T1000 (cell line): ENCODE data around the gene TMEM82.

Source experiments
- DNase-seq: peaks from one replicate; lab custom pipeline; 2025; ENCODE audit warnings: mixed read lengths; lab: John Stamatoyannopoulos, UW

The TMEM82 gene

GRCh38 chr1:15736038-15736891 lies 6.0 kb upstream of the TMEM82 start, which contains the start of gene SLC25A34:
Gene SLC25A34, plus strand, starts transcription at chr1:15736258. Its CDS starts 228 bp downstream, at chr1:15736486.
- no peak for DNase-seq

GRCh38 chr1:15736892-15737261 lies 5.4 kb upstream of the TMEM82 start:
- no peak for DNase-seq

GRCh38 chr1:15737324-15738319 lies 4.7 kb upstream of the TMEM82 start:
- DNase-seq = no peak

DNA sequence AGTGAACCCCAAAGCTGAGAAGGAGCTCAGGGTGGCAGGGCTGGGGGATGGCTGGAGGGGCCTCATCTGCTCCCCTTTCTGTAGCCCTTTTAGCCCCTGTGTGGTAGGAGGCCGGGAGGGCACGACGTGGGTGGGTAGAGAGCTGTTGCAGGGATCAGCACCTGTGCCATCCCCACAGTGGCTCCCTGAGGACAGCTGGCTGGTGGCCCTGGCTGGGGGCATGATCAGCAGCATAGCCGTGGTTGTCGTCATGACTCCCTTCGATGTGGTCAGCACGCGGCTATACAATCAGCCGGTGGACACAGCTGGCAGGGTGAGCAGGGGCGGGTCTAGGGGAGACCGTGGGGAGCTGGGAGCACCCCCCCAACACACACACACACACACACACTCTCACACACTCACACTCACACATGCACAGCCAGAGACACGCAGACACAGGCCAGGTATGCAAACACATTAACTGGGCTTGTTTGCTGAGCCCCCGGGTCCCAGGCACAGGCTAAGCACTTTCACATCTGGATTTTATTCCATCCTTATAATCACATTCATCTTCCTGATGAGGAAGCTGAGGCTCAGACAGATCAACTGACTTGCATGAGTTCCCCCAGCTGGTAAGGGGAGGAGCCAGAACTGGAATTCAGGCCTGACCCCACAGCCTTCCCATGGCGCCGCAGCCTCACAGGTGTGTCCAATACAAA lies 3.7 kb upstream of the TMEM82 start:
- DNase-seq = no peak

- no peak for DNase-seq
Measured at GRCh38 chr1:15739259-15739658, 3.0 kb upstream of the TMEM82 start.

DNA sequence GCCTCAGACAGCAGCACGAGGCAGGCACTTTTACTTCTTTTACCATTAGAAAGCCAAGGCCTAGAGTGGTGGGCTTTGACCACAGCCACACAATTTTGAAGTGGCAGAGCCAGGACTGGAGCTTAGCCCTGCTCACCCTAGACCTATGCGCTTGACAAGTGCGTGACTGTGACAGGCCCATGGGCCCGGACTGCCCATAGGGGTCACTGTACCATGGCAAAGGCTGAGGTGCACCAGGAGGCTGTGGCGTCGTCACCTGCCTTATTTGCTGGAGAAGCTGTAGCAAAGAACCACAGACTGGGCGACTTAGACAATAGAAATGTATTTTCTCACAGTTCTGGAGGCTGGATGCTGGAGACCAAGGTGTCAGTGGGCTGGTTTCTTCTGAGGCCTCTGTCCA lies 2.6 kb upstream of the TMEM82 start:
- no peak for DNase-seq

GRCh38 chr1:15740924-15741850 lies 1.1 kb upstream of the TMEM82 start:
- DNase-seq = peak; percentile 51

- DNase-seq = no peak
Measured at GRCh38 chr1:15744122-15744679, 1.9 kb downstream of the TMEM82 start.

DNA sequence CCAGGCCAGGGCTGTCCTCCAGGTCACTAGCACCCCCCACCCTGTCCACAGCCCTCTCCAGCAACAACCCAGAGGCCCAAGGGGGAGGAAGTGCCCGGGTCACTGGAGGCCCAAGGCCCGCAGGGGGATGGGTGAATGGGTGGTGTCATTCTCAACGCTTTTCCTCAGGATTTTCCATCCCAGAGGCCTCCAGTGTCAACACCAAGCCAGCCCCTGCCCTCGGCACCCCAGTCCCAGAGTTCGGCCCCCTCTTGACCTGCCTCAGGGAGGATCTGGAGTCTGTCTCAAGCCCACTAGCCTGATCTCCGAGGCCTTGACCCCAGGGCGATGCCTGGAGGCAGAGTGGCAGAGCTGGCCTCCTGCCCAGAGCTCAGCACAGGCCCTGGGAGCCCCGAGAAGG lies 5.1 kb downstream of the TMEM82 start:
- no peak for DNase-seq

DNA sequence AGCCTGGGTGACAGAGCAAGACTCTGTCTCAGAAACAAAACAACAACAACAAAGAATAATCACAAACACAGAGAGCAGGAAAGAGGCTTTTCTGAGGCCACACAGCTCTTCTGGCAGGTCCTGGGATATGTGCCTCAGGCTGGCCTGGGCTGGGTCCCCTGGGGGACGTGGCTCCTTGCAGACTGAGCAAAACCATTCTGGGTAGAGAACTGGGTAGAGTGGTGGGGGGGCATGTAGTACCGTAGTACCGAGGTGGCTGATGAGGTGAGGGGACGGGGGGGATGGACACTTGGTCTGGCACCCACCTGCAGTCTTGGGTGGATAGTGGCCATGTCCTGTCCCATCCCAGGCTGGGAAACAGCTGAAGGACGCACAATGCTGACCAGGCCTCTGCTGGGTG lies 6.0 kb downstream of the TMEM82 start:
- DNase-seq = no peak

DNA sequence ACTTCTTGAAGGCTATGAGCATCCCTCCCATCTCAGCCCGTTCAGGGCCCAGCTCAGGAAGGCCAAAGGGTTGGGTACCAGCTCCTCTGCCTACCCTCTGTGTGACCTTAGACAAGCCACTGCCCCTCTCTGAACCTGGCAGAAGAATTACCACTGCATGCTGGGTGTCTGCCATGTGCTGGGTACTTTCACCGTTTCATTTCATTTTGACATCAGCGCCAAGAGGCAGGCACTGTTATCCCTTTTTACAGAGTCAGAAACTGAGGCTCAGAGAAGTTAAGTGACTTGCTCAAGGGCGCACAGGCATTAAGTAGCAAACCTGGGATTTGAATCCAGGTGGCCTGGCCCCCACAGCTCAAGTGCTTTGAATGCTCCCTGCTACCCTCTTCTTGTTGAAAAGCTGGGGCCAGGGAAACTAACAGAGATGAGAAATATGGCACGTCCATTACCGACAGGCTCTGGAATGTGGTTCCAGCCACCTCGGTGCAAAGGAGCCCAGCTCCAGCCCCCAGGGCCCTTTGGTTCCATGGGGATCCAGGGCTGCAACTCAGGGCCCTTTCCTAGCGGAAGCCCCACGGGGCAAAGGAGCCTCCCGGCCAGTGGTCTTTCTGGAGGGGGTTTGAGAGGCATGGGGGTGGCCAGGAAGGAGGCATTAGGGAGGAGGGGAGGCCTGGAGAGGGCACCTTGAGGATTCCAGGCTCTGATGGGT lies 6.5 kb downstream of the TMEM82 start:
- DNase-seq = no peak

DNA sequence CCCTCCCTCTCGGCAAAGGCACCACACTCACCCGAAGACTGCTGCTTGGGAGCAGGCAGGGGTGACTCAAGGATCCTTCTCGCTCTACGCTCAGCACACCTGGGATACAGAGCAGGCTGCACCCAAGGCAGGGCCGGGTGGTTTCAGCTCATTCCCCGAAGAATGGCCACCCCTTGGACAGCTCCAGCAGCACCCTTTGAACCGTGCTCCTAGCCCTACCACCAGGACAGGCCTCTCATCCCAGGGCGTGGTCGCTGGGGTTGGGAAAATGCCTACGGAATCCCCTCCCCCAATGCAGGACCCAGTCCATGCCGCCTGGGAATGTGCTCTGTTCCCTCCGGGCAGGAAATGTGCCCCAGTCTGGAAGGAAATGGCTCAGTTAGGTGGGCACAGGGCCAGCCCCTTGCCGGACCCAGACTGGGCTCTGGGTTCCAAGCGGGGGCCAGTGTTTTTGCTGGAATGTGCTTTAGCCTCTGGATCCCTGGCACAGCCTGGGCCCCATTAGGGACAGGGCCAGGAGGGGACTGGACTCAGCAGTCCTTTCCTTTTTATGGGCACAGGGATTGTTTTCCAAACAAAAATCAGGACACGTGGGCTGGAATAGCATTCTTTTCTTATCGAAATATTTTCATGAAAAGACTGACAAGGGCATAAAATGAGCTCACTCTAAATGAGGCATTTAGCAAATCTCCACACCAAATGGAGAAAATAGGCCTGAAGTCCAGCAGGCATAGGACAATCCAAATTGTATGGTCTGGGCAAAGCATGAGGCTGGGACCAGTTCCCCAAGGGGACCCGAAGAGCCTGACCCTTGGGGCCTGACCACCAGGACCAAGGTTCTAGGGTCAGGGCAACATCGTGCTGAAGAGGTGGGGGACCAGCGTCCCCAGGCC lies 7.3 kb downstream of the TMEM82 start:
- DNase-seq = no peak

DNA sequence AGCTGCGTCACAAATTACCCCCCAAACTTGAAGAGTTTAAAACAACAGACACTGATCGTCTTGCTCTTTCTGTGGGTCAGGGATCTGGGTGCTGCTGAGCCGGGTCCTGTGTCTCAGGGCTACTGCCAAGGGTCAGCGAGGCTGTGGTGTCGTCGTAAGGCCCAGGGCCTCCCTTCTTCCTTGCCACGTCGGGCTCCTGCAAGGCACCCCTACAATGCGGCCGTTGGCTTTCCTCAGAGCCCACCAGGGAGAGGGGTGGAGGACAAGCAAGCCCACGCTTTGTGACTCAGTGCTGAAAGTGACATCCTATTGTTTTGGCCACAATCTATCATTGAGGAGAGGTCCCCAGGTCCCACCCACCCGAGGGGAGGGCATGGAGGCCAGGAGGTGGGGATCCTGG lies 8.6 kb downstream of the TMEM82 start:
- no peak for DNase-seq

DNA sequence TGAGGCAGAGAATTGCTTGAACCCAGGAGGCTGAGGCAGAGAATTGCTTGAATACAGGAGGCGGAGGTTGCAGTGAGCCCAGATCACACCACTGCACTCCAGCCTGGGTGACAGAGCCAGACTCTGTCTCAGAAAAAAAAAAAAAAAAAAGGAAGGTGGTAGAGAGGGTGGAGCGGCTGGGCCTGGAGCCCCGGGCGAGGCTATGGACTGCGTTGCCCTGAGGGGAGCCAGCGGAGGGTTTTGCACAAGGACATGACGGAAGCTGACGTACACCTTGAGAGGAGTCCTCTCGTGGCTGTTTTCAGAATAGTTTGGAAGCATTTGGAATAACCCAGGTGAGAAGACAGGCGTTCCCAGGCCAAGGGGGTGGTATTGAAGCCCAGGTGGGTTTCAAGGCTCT lies 9.4 kb downstream of the TMEM82 start:
- DNase-seq = no peak

DNA sequence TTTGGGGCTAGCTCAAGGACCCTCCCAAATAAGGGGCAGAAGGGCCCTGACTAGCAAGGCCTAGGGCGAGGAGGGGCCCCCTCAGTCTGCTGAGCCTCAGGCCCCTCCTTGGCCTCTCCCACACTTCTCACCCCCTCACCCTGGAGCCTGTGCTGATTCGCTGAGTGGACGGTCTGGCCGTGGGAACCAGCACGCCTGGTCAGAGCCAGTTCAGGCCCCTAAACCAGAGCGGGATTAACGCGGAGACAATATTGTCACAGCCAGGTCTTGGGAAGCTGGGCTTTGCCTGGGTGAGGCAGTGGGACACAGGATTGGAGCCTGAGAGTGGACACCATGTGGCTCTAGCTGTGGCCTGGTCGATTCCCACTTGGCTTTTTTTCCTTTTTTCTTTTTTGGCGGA lies 11.5 kb downstream of the TMEM82 start:
- no peak for DNase-seq

GRCh38 chr1:15755021-15755645 lies 12.8 kb downstream of the TMEM82 start:
- DNase-seq = no peak

GRCh38 chr1:15755646-15756040 lies 13.3 kb downstream of the TMEM82 start:
- DNase-seq = no peak

GRCh38 chr1:15756143-15757015 lies 14.1 kb downstream of the TMEM82 start:
- DNase-seq = no peak
